Amygdala (tissue), 56 donors: Measurements from ENCODE around the gene HBS1L.

Experiments used
- DNase-seq, 56 donors: peaks; one replicate each; lab custom pipeline; 2025; lab: John Stamatoyannopoulos, UW

Gene HBS1L

DNA sequence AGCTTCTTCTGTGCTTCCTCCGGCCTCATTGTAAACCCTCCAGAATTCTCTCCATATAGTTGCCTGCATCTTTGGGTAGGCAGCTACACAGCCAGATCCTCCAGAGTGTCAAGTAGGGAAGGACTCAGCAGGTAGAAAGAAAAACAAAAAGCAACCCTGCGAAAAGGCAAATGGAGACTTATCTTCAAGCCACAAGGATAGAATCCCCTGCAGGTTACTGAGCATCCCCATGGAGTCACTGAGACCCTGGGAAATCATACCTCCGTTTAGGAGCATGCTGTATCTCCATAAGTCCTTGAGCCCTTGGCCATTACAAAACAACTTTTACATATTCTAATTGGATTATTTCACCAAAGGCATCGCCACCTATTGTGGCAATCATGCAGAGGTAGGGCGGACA, 133.3 kb downstream of the HBS1L start:
- DNase-seq = no peak

DNA sequence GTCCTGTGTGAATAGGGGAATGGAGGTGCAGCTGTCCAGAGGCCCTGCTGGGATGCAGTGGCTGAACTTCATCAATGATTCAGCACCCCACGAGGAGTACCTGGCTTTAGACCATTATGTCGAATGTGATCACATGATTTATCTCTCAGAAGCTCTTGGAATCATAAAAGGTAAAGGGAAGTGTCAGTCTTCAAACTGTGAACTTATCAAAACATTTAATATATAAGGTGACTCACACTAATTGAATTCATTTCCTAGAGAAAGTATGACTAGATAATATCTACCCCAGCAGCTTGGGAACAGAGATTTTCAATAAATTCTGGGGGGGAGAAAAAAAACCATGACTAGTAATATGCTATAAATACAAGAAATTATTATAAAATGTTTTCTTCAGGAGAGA, 134.2 kb downstream of the HBS1L start:
- DNase-seq = no peak

DNA sequence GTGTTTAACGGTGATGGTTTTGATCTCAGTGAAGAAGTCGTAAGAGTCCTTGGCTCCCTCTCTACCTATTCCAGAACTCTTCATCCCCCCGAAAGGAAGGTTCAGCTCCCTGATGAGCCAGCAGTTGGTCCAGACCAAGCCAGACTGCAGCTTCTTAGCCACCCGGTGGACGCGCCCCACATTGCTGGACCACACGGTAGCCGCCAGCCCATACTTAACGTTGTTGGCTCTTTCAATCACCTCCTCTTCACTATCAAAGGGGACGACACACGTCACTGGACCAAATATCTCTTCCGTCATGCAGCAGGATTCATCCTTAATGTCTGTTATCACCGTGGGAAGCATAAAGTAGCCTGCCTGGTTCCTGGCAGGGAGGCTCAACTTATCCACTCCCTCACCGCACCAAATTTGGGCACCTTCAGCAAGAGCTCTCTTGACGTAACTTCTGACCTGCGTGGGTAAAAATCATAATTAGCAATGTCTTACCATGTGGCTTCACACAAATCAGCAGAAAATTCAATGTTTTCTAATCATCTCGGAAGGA, 136.1 kb downstream of the HBS1L start:
- no peak for DNase-seq

DNA sequence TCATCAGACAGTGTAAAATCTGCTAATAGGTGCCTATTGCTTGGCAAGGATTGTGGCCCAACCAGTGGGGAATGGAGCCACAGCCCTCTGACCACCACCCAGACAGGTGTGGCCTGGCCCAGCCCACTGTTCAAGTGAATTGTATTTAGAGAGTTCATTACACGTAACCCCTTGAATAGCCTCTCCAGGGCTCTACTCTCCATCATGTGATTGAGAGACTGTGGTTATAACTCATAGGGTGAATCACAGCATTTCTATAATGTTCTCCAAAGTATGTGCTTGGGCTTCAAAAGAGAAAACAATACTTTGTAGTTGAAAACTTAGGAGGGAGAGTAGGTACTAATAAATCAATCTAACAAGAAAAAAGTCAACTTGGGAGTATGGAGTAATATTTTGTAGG, 143.1 kb downstream of the HBS1L start:
- DNase-seq = no peak

DNA sequence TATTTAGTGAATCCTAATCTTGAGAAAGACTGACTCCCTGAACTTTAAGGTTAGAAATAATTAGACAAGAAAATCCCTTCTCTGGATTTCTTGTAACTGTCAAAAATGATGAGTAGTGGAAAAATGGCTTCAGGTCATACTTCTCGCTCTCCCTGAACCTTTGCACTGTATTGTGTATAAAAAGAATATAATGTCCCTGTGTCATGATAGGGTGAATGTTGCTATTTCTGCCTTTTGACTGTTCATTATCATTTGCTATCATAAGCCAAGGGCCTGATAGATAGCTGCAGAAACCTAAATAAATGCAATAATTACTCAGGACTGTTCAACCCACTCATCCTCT, 144.1 kb downstream of the HBS1L start:
- DNase-seq = no peak
